KOPT-K1 (cell line): ENCODE measurements around the gene COL28A1.

ENCODE experiments used
- H3K27ac ChIP-seq: fragments of 200-600 bp; sonication (generic); 2 replicates; pipeline ENCODE4 v1.5.1; 2016; ENCODE audit warnings: antibody characterized with exemption, mild to moderate bottlenecking, low read depth, low read length; ENCODE audit not compliant: poor library complexity, severe bottlenecking
- H3K36me3 ChIP-seq: fragments of 200-600 bp; sonication (generic); 2 replicates; pipeline ENCODE4 v1.5.1; 2017; ENCODE audit warnings: antibody characterized with exemption, mild to moderate bottlenecking, low read length, moderate library complexity; ENCODE audit not compliant: insufficient read depth
- H3K9me3 ChIP-seq: fragments of 200-600 bp; sonication (generic); 2 replicates; pipeline ENCODE4 v1.5.1; 2017; ENCODE audit warnings: antibody characterized with exemption, low read length, mild to moderate bottlenecking; ENCODE audit not compliant: insufficient read depth, poor library complexity, severe bottlenecking

The COL28A1 gene

GRCh38 chr7:7309203-7309602 is 226.5 kb downstream of the COL28A1 start:
- Histone ChIP-seq H3K27ac (no peak overlapping the region), H3K9me3 (no peaks in the 10 kb centered on the region), H3K36me3 (no peaks in the 10 kb centered on the region)
